ENCODE measurements around the gene ZC3H12A. TPM values are rescaled to one million over a fixed set of nuclear protein-coding genes. Genes with fewer than 3 reads are reported as not detected.

Gene ZC3H12A
- total RNA-seq, 1 experiment from 2014 or later: 3.8 TPM

GRCh38 chr1:37448185-37448584, 26.2 kb upstream of the ZC3H12A start:
- H3K9me3 ChIP-seq: no peaks in the 10 kb centered on the region
- no peaks in the 10 kb centered on the region for H3K36me3 ChIP-seq
- no peaks in the 10 kb centered on the region for H3K27me3 ChIP-seq
- H3K4me3 ChIP-seq: no peak overlapping the region
- DNase-seq: no peak

- H3K36me3 ChIP-seq: no peaks in the 10 kb centered on the region
Observed at GRCh38 chr1:37448691-37449417, 25.5 kb upstream of the ZC3H12A start.

GRCh38 chr1:37449936-37450335, 24.4 kb upstream of the ZC3H12A start:
- Histone ChIP-seq H3K9me3 (no peaks in the 10 kb centered on the region), H3K27me3 (no peaks in the 10 kb centered on the region), H3K4me3 (no peak overlapping the region), H3K36me3 (no peaks in the 10 kb centered on the region)
- no peak for DNase-seq

More at GRCh38 chr1:37448691-37449417, 25.5 kb upstream of the ZC3H12A start:
- H3K4me3 ChIP-seq: no peak overlapping the region
- H3K9me3 ChIP-seq: no peaks in the 10 kb centered on the region
- no peak for DNase-seq
- H3K27me3 ChIP-seq: no peaks in the 10 kb centered on the region

DNA sequence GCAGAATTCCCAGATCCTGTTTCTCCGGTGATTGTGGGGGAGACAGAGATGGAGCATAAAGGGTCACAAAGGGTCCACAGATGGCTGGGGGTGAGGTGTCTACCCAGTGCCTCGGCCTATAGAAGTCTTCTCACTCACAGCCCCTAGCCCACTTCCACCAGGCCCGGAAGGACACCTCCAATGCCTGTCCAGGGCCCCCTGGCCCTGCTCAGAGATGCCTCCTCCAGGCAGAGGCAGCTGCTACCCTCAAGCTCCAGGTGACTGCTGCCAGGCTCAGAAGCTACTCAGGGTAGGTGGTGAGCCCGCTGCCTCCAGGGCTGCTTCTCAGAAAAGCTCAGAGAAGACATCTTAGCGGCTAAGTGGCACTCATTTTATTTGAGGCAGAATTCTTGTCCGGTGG, 22.0 kb upstream of the ZC3H12A start:
- H3K36me3 ChIP-seq: no peaks in the 10 kb centered on the region
- no peak overlapping the region for H3K4me3 ChIP-seq
- DNase-seq: no peak
- H3K9me3 ChIP-seq: no peaks in the 10 kb centered on the region
- no peaks in the 10 kb centered on the region for H3K27me3 ChIP-seq

- H3K9me3 ChIP-seq: no peaks in the 10 kb centered on the region
- no peaks in the 10 kb centered on the region for H3K27me3 ChIP-seq
- DNase-seq: no peak
Observed at GRCh38 chr1:37453647-37454046, 20.7 kb upstream of the ZC3H12A start.

DNA sequence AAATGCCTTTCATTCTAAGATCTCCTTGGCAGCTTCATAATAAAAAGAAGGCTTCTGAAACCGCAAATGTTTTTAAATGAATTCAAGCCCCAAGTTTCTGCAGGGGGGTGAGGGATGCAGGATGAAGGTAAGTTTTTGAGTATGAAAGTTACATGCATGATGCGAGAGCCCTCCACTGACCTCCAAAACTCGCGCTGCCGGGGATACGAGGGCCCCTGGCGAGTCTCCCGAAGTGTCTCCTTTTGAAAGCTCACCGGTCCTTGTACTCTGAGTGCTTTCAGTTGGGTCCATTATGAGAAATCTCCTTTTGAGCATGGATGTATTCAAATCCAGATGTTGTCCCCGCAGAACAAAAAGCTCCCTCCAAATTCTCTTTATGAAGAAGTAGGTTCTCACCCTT, 18.9 kb upstream of the ZC3H12A start:
- H3K9me3 ChIP-seq: no peaks in the 10 kb centered on the region
- no peaks in the 10 kb centered on the region for H3K27me3 ChIP-seq
- no peak overlapping the region for H3K4me3 ChIP-seq
- H3K36me3 ChIP-seq: no peaks in the 10 kb centered on the region
- no peak for DNase-seq

More at GRCh38 chr1:37453647-37454046, 20.7 kb upstream of the ZC3H12A start:
- Histone ChIP-seq H3K4me3 (no peak overlapping the region), H3K36me3 (no peaks in the 10 kb centered on the region)

DNA sequence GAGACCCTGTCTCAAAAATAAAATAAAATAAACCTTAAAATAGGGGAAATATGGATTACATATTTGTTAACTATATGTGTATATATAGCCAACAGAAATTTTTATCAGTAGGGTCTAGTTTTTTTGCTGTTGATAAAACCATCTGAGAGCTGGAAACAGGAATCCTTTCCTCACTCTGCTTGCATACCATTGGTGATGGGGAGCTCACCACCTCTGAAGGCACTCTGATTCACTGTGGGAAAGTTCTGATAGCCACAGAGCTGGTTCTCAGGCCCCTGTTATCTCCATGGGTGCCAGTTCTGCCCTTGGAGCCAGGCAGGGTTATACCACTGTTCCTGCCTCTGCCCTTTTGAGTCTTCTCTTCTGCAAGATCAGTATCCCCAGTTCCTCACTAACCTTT, 17.8 kb upstream of the ZC3H12A start:
- no peak for DNase-seq
- Histone ChIP-seq H3K27me3 (no peaks in the 10 kb centered on the region), H3K9me3 (no peaks in the 10 kb centered on the region), H3K36me3 (no peaks in the 10 kb centered on the region), H3K4me3 (no peak overlapping the region)

DNA sequence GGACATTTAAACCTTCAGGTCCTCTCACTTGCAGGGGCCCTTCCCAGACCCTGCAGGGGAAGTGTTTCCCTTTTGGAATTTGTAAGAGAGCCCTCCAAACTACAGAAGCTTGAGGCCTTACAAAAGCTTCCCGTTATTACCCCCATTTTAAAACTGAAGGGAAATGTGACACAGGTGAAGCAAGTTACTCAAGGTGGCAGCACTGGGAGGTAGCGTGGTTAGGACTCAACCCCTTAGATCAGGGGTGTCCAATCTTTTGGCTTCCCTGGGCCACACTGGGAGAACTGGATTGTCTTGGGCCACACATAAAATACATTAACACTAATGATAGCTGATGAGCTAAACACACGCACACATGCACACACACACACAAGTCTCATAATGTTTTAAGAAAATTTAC, 15.8 kb upstream of the ZC3H12A start:
- H3K4me3 ChIP-seq: no peak overlapping the region
- H3K27me3 ChIP-seq: no peaks in the 10 kb centered on the region
- DNase-seq: no peak
- H3K9me3 ChIP-seq: no peaks in the 10 kb centered on the region
- H3K36me3 ChIP-seq: no peaks in the 10 kb centered on the region

GRCh38 chr1:37461698-37462436, 12.5 kb upstream of the ZC3H12A start:
- no peak for DNase-seq
- Histone ChIP-seq H3K27me3 (no peaks in the 10 kb centered on the region), H3K36me3 (no peaks in the 10 kb centered on the region), H3K4me3 (no peak overlapping the region), H3K9me3 (no peaks in the 10 kb centered on the region)

DNA sequence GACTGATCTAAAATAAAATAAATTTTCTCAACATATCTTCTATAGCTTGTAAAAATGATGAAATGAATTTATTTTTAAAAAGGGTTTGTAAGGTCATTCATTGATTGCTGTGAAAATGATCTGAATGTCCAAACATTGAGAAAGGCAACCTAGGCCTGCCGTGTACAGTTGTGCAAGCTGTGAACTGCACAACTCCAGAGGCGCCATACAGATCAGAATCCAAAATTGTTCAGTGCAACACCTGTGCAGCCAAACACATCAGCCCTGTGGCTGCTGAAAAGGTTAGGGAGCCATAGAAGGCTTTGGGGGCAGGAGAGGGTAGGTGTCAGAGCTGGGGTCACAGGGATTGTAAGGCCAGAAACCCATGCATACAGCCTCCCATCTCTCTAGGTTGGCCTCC, 9.9 kb upstream of the ZC3H12A start:
- H3K9me3 ChIP-seq: no peaks in the 10 kb centered on the region
- H3K4me3 ChIP-seq: no peak overlapping the region
- no peaks in the 10 kb centered on the region for H3K27me3 ChIP-seq
- no peak for DNase-seq
- H3K36me3 ChIP-seq: no peaks in the 10 kb centered on the region

- peak; percentile 65 for DNase-seq
- Histone ChIP-seq H3K9me3 (no peaks in the 10 kb centered on the region), H3K36me3 (no peaks in the 10 kb centered on the region), H3K27me3 (no peaks in the 10 kb centered on the region), H3K4me3 (no peak overlapping the region)
Observed at GRCh38 chr1:37465593-37466517, 8.5 kb upstream of the ZC3H12A start.

- H3K4me3 ChIP-seq: no peak overlapping the region
- no peak for DNase-seq
Observed at GRCh38 chr1:37468037-37468436, 6.3 kb upstream of the ZC3H12A start.

GRCh38 chr1:37469386-37469785, 5.0 kb upstream of the ZC3H12A start:
- Histone ChIP-seq H3K36me3 (no peaks in the 10 kb centered on the region), H3K9me3 (no peaks in the 10 kb centered on the region), H3K4me3 (no peak overlapping the region), H3K27me3 (no peaks in the 10 kb centered on the region)
- no peak for DNase-seq

More at GRCh38 chr1:37468037-37468436, 6.3 kb upstream of the ZC3H12A start:
- H3K36me3 ChIP-seq: no peaks in the 10 kb centered on the region
- no peaks in the 10 kb centered on the region for H3K9me3 ChIP-seq
- H3K27me3 ChIP-seq: no peaks in the 10 kb centered on the region

DNA sequence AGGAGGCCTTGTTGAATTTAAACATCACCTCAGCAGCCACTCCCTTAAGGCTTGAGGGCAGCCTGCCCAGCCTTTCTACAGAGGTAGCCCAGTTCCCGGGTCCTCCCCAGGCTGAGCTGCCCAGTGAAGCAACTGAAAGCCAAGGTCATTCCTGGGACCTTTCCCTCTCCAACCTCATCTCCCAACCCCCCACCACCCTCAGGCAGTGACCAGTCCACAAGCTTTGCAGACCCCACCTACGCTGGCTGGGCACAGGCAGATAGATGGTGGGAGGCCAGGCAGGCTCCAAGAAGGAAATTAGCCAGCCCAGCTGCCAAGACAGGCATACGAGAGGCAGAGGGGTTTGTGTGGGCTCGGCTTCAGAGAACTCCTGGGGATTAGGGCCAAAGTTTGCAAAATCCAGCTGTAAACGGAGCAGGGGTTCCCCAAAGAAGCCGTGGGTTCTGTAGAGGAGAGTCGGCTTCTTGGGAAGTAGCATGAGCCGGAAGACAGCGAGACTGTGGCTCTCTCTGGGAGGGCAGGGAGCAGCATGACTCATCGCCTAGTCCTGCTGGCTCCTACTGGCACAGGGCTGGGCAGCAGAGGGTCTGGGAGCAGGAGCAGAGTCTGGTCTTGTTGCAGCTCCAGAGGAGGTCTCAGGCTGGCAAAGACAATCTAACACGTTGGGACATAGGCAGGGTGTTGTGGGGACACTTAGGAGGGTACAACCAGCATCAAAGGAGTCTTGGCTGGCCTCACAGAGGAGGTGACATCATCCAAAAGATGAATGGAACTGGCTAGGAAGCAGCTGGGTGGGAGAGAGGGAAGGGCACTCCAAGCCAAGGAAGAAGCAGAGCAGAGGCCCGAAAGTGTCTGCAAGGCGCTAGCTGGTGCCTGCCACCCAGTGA, 2.8 kb upstream of the ZC3H12A start:
- H3K4me3 ChIP-seq: peak overlapping the region; percentile 2; the same call in 1 of the 2 replicates
- H3K27me3 ChIP-seq: no peaks in the 10 kb centered on the region
- peak; percentile 95 for DNase-seq

GRCh38 chr1:37472281-37472680, 2.1 kb upstream of the ZC3H12A start:
- no peak for DNase-seq
- Histone ChIP-seq H3K9me3 (no peaks in the 10 kb centered on the region), H3K27me3 (no peaks in the 10 kb centered on the region), H3K4me3 (no peak overlapping the region), H3K36me3 (peaks cover 9% of the 10 kb centered on the region)

More for the DNA sequence above, 2.8 kb upstream of the ZC3H12A start:
- H3K36me3 ChIP-seq: peaks cover 6% of the 10 kb centered on the region
- no peaks in the 10 kb centered on the region for H3K9me3 ChIP-seq

DNA sequence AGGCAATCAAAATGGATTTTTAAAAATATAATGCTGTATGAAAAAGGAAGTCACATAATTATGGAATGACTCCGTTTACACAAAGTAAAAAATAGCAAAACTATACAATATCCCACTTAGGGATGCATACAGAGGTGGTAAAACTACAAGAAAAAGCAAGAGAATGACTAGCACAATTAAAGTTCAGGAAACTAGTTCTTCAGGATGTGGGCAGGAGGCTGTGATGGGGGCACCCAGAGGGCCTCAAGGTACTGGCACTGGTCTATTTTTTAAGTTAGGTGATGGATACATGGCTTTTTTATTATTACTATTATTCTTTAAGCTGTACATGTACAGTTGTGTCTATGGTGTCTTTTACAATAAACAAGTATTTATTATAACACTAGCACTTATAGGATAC, 1.4 kb upstream of the ZC3H12A start:
- H3K4me3 ChIP-seq: no peak overlapping the region
- H3K36me3 ChIP-seq: peaks cover 16% of the 10 kb centered on the region
- H3K9me3 ChIP-seq: no peaks in the 10 kb centered on the region
- DNase-seq: no peak
- H3K27me3 ChIP-seq: no peaks in the 10 kb centered on the region
